Mesendoderm (in vitro differentiated cells): ENCODE results near the gene DYSF.

Experiments
- DNase-seq: peaks from one replicate; pipeline ENCODE4 v3.0.0; 2013
- H2AK5ac ChIP-seq: 2 replicates; pipeline ENCODE4 v1.6.1; 2013; ENCODE audit warnings: low read length, inconsistent platforms
- H2BK120ac ChIP-seq: 2 replicates; pipeline ENCODE4 v1.6.1; 2013; ENCODE audit warnings: low read depth, mild to moderate bottlenecking, low read length, moderate library complexity, mixed read lengths
- H2BK15ac ChIP-seq: replicated peaks from 2 replicates; pipeline ENCODE4 v1.6.1; 2013; ENCODE audit warnings: low read depth, mild to moderate bottlenecking, moderate library complexity
- H2BK5ac ChIP-seq: 2 replicates; pipeline ENCODE4 v1.6.1; 2013; ENCODE audit warnings: low read length, inconsistent platforms
- H3K18ac ChIP-seq: 2 replicates; pipeline ENCODE4 v1.6.1; 2013; ENCODE audit warnings: mild to moderate bottlenecking, low read length, mixed read lengths
- H3K23ac ChIP-seq: one replicate; pipeline ENCODE4 v1.6.1; 2013; ENCODE audit warnings: low read length
- H3K27ac ChIP-seq: 2 replicates; pipeline ENCODE4 v1.5.1; 2013; ENCODE audit warnings: low read depth, mild to moderate bottlenecking, inconsistent platforms, low read length, moderate library complexity
- H3K27me3 ChIP-seq: 2 replicates; pipeline ENCODE4 v1.6.1; 2013; ENCODE audit warnings: low read length, control low read depth, mild to moderate bottlenecking, inconsistent platforms; ENCODE audit not compliant: insufficient read depth, poor library complexity
- H3K36me3 ChIP-seq: 2 replicates; pipeline ENCODE4 v1.6.1; 2013; ENCODE audit warnings: low read length, inconsistent platforms; ENCODE audit not compliant: control insufficient read depth, insufficient read depth
- H3K4ac ChIP-seq: one replicate; pipeline ENCODE4 v1.6.1; 2013; ENCODE audit warnings: low read depth, mild to moderate bottlenecking, low read length, moderate library complexity
- H3K4me1 ChIP-seq: 2 replicates; pipeline ENCODE4 v1.6.1; 2013; ENCODE audit warnings: low read depth, low read length, inconsistent platforms; ENCODE audit not compliant: control insufficient read depth
- H3K4me2 ChIP-seq: 2 replicates; pipeline ENCODE4 v1.6.1; 2013; ENCODE audit warnings: low read length
- H3K4me3 ChIP-seq: 2 replicates; pipeline ENCODE4 v1.5.1; 2013; ENCODE audit warnings: mild to moderate bottlenecking, low read length
- H3K56ac ChIP-seq: one replicate; pipeline ENCODE4 v1.6.1; 2013; ENCODE audit warnings: low read length
- H3K79me1 ChIP-seq: 2 replicates; pipeline ENCODE4 v1.6.1; 2013; ENCODE audit warnings: low read length, inconsistent platforms
- H3K79me2 ChIP-seq: 2 replicates; pipeline ENCODE4 v1.6.1; 2013; ENCODE audit warnings: mild to moderate bottlenecking, low read length; ENCODE audit not compliant: control insufficient read depth, insufficient read depth
- H3K9ac ChIP-seq: 2 replicates; pipeline ENCODE4 v1.6.1; 2013; ENCODE audit warnings: low read length, inconsistent platforms
- H4K5ac ChIP-seq: one replicate; pipeline ENCODE4 v1.6.1; 2013; ENCODE audit warnings: low read length
- H4K8ac ChIP-seq: one replicate; pipeline ENCODE4 v1.6.1; 2013; ENCODE audit warnings: low read depth, mild to moderate bottlenecking, control low read depth, low read length, moderate library complexity
- WGBS: extraction: QIAGEN DNeasy Blood & Tissue Kit; methylation state at CpG from one replicate; pipeline ENCODE4 v1.1.7; 2013; ENCODE audit warnings: low lambda C conversion rate, missing lambda C conversion rate; ENCODE audit not compliant: insufficient coverage; ENCODE audit errors: extremely low coverage; 5-methylcytosine and 5-hydroxymethylcytosine counted together

The DYSF gene

GRCh38 chr2:71615767-71616730 lies 162.7 kb downstream of the DYSF start:
- WGBS = no CpG with 5 or more reads among the region's 13 CpGs
- Histone ChIP-seq H2BK120ac (no peak overlapping the region), H3K27me3 (no peaks in the 10 kb centered on the region), H3K4me1 (no peaks in the 10 kb centered on the region), H3K23ac (no peak overlapping the region), H3K4me3 (no peak overlapping the region), H3K27ac (no peak overlapping the region), H3K79me2 (no peaks in the 10 kb centered on the region), H3K18ac (no peak overlapping the region), H2AK5ac (no peak overlapping the region), H2BK15ac (no peak overlapping the region), H4K8ac (no peak overlapping the region), H3K4ac (no peak overlapping the region), H2BK5ac (no peak overlapping the region), H3K36me3 (no peaks in the 10 kb centered on the region), H3K9ac (no peak overlapping the region), H3K56ac (no peak overlapping the region), H3K4me2 (no peak overlapping the region), H4K5ac (no peak overlapping the region), H3K79me1 (no peaks in the 10 kb centered on the region)
- DNase-seq = no peak

GRCh38 chr2:71617266-71617665 lies 163.9 kb downstream of the DYSF start:
- no peak overlapping the region for H3K4me3 ChIP-seq
- H3K36me3 ChIP-seq = no peaks in the 10 kb centered on the region
- no peak overlapping the region for H3K4ac ChIP-seq
- H2BK15ac ChIP-seq = no peak overlapping the region
- no peaks in the 10 kb centered on the region for H3K27me3 ChIP-seq
- no peak overlapping the region for H3K18ac ChIP-seq
- no peak for DNase-seq
- H3K23ac ChIP-seq = no peak overlapping the region
- no peak overlapping the region for H2BK120ac ChIP-seq
- H3K79me2 ChIP-seq = no peaks in the 10 kb centered on the region
- H3K27ac ChIP-seq = no peak overlapping the region
- no peaks in the 10 kb centered on the region for H3K79me1 ChIP-seq
- H2AK5ac ChIP-seq = no peak overlapping the region
- H3K4me1 ChIP-seq = no peaks in the 10 kb centered on the region
- H3K9ac ChIP-seq = no peak overlapping the region
- H4K8ac ChIP-seq = no peak overlapping the region
- no peak overlapping the region for H4K5ac ChIP-seq
- no peak overlapping the region for H3K4me2 ChIP-seq
- H3K56ac ChIP-seq = no peak overlapping the region
- 100% methylated on average over 1 of the region's 5 CpGs for WGBS
- H2BK5ac ChIP-seq = no peak overlapping the region

- no peak overlapping the region for H2BK120ac ChIP-seq
- H3K4me1 ChIP-seq = no peaks in the 10 kb centered on the region
- no peak overlapping the region for H3K18ac ChIP-seq
- H3K4me2 ChIP-seq = no peak overlapping the region
- no peaks in the 10 kb centered on the region for H3K36me3 ChIP-seq
- 100% methylated on average over 2 of the region's 12 CpGs for WGBS
- H4K8ac ChIP-seq = no peak overlapping the region
- no peaks in the 10 kb centered on the region for H3K79me2 ChIP-seq
- no peak overlapping the region for H3K4ac ChIP-seq
- H3K9ac ChIP-seq = no peak overlapping the region
- no peak overlapping the region for H3K23ac ChIP-seq
- H3K56ac ChIP-seq = no peak overlapping the region
- no peak overlapping the region for H3K27ac ChIP-seq
- no peak overlapping the region for H2BK15ac ChIP-seq
- no peak for DNase-seq
- H4K5ac ChIP-seq = no peak overlapping the region
- no peak overlapping the region for H2AK5ac ChIP-seq
- H3K27me3 ChIP-seq = no peaks in the 10 kb centered on the region
- no peak overlapping the region for H3K4me3 ChIP-seq
- no peak overlapping the region for H2BK5ac ChIP-seq
- H3K79me1 ChIP-seq = no peaks in the 10 kb centered on the region
Measured at GRCh38 chr2:71618327-71619113, 165.2 kb downstream of the DYSF start.

- no peak for DNase-seq
- WGBS = no CpG with 5 or more reads among the region's 15 CpGs
Measured at GRCh38 chr2:71619230-71619741, 165.9 kb downstream of the DYSF start.

GRCh38 chr2:71620116-71620515 lies 166.8 kb downstream of the DYSF start:
- no peak for DNase-seq
- no peak overlapping the region for H2AK5ac ChIP-seq
- H3K36me3 ChIP-seq = no peaks in the 10 kb centered on the region
- no peak overlapping the region for H2BK120ac ChIP-seq
- H3K4me1 ChIP-seq = no peaks in the 10 kb centered on the region
- H3K9ac ChIP-seq = no peak overlapping the region
- H2BK5ac ChIP-seq = no peak overlapping the region
- H3K4ac ChIP-seq = no peak overlapping the region
- H3K4me3 ChIP-seq = no peak overlapping the region
- no peaks in the 10 kb centered on the region for H3K79me2 ChIP-seq
- no peak overlapping the region for H4K8ac ChIP-seq
- no peak overlapping the region for H3K4me2 ChIP-seq
- no peak overlapping the region for H4K5ac ChIP-seq
- no peak overlapping the region for H3K18ac ChIP-seq
- H3K27me3 ChIP-seq = no peaks in the 10 kb centered on the region
- H2BK15ac ChIP-seq = no peak overlapping the region
- WGBS = no CpG with 5 or more reads among the region's 6 CpGs
- no peak overlapping the region for H3K56ac ChIP-seq
- H3K23ac ChIP-seq = no peak overlapping the region
- no peaks in the 10 kb centered on the region for H3K79me1 ChIP-seq
- H3K27ac ChIP-seq = no peak overlapping the region

More at GRCh38 chr2:71619230-71619741, 165.9 kb downstream of the DYSF start:
- no peak overlapping the region for H2BK15ac ChIP-seq
- no peak overlapping the region for H4K8ac ChIP-seq
- H2BK5ac ChIP-seq = no peak overlapping the region
- H2AK5ac ChIP-seq = no peak overlapping the region
- no peaks in the 10 kb centered on the region for H3K79me1 ChIP-seq
- no peak overlapping the region for H2BK120ac ChIP-seq
- no peak overlapping the region for H3K56ac ChIP-seq
- H3K27me3 ChIP-seq = no peaks in the 10 kb centered on the region
- H3K79me2 ChIP-seq = no peaks in the 10 kb centered on the region
- H3K27ac ChIP-seq = no peak overlapping the region
- H3K4me3 ChIP-seq = no peak overlapping the region
- no peak overlapping the region for H3K4ac ChIP-seq
- H3K4me1 ChIP-seq = no peaks in the 10 kb centered on the region
- H3K18ac ChIP-seq = no peak overlapping the region
- no peak overlapping the region for H3K4me2 ChIP-seq
- no peak overlapping the region for H3K23ac ChIP-seq
- H3K36me3 ChIP-seq = no peaks in the 10 kb centered on the region
- no peak overlapping the region for H3K9ac ChIP-seq
- H4K5ac ChIP-seq = no peak overlapping the region
